Lower leg skin (tissue), 3 donors: ENCODE results near the gene NCAM1.

Experiments used
- CTCF ChIP-seq, 3 donors: fragments of 450-650 bp; IDR thresholded peaks; one replicate each; pipeline ENCODE4 v1.5.1; 2016; ENCODE audit warnings: antibody characterized with exemption in 3 of 3, mild to moderate bottlenecking in 3 of 3, moderate library complexity in 2 of 3
- POLR2A ChIP-seq, 2 donors: fragments of 450-650 bp; IDR thresholded peaks; one replicate each; pipeline ENCODE4 v1.6.1; 2016 to 2017; ENCODE audit warnings: antibody characterized with exemption in 2 of 2, mild to moderate bottlenecking in 1 of 2, moderate library complexity in 1 of 2

GRCh38 chr11:113018913-113019312, 57.7 kb downstream of the NCAM1 start:
- TF ChIP-seq CTCF (IDR thresholded peaks at IDR 0.05) (no peak), POLR2A (IDR thresholded peaks at IDR 0.05) (no peak)
